HepG2 (cell line): ENCODE measurements around the gene SPDYE4. TPM values are rescaled to one million over a fixed set of nuclear protein-coding genes. Genes with fewer than 3 reads are reported as not detected.

ENCODE experiments used
- ATM ChIP-seq: fragments of 450-650 bp; IDR thresholded peaks from 2 replicates; pipeline ENCODE4 v1.7.1; 2017; ENCODE audit warnings: mild to moderate bottlenecking, borderline replicate concordance
- CSRNP1 ChIP-seq: sonication (generic); formaldehyde crosslinking; IDR thresholded peaks from 2 replicates; pipeline ENCODE4 v1.8.1; 2023; ENCODE audit warnings: mild to moderate bottlenecking, missing genetic modification reagents
- FUBP1 ChIP-seq: sonication (generic); formaldehyde crosslinking; IDR thresholded peaks from 2 replicates; pipeline ENCODE4 v1.5.1; 2020; ENCODE audit warnings: missing genetic modification reagents, mild to moderate bottlenecking, borderline replicate concordance
- HDAC6 ChIP-seq: fragments of 200-600 bp; sonication (generic); IDR thresholded peaks from 2 replicates; pipeline ENCODE4 v1.7.0; 2017; ENCODE audit warnings: mild to moderate bottlenecking, antibody characterized with exemption, low read length, low read depth
- HNF4G ChIP-seq, 2 experiments: sonication (generic) in 1 of 2; formaldehyde crosslinking in 1 of 2; IDR thresholded peaks; 2 replicates each; pipeline versions ENCODE4 v1.4.0 to v1.6.1; 2011 to 2020; ENCODE audit warnings: borderline replicate concordance in 2 of 2, low read depth in 2 of 2, mild to moderate bottlenecking in 2 of 2, low read length in 1 of 2, missing genetic modification reagents in 1 of 2, moderate library complexity in 1 of 2
- IRF9 ChIP-seq: sonication (generic); formaldehyde crosslinking; IDR thresholded peaks from 2 replicates; pipeline ENCODE4 v1.8.0; 2022; ENCODE audit warnings: missing genetic modification reagents, mild to moderate bottlenecking, borderline replicate concordance
- KDM3A ChIP-seq: IDR thresholded peaks from 2 replicates; pipeline ENCODE4 v1.6.1; 2018; ENCODE audit warnings: low read depth, missing compliant biosample characterization
- MAFK ChIP-seq, 2 experiments: IDR thresholded peaks in 1 of 2; conservative IDR thresholded peaks in 1 of 2; 2 replicates each; pipeline ENCODE4 v1.6.1; 2011; ENCODE audit warnings: improper control_type of control experiment in 2 of 2, low read length in 2 of 2
- NFE2 ChIP-seq: sonication (generic); formaldehyde crosslinking; IDR thresholded peaks from 2 replicates; pipeline ENCODE4 v1.4.0; 2020; ENCODE audit warnings: missing genetic modification reagents
- NR2F2 ChIP-seq: IDR thresholded peaks from 2 replicates; pipeline ENCODE4 v1.6.1; 2012; ENCODE audit warnings: low read depth, inconsistent platforms, borderline replicate concordance
- PATZ1 ChIP-seq: sonication (generic); formaldehyde crosslinking; IDR thresholded peaks from 2 replicates; pipeline ENCODE4 v1.4.0; 2020; ENCODE audit warnings: missing genetic modification reagents
- RNF2 ChIP-seq: fragments of 450-650 bp; conservative IDR thresholded peaks from 2 replicates; pipeline ENCODE4 v1.6.1; 2016; ENCODE audit warnings: low read depth
- RXRB ChIP-seq: IDR thresholded peaks from 2 replicates; pipeline ENCODE4 v1.6.1; 2016; ENCODE audit warnings: borderline replicate concordance, missing genetic modification reagents, missing compliant biosample characterization
- SAFB2 ChIP-seq: sonication (generic); formaldehyde crosslinking; IDR thresholded peaks from 2 replicates; pipeline ENCODE4 v1.5.1; 2020; ENCODE audit warnings: missing genetic modification reagents, low read depth, mild to moderate bottlenecking, borderline replicate concordance
- STAT6 ChIP-seq: sonication (generic); formaldehyde crosslinking; IDR thresholded peaks from 2 replicates; pipeline ENCODE4 v1.4.0; 2020; ENCODE audit warnings: missing genetic modification reagents, mild to moderate bottlenecking, borderline replicate concordance
- ZNF430 ChIP-seq: sonication (generic); formaldehyde crosslinking; IDR thresholded peaks from 2 replicates; pipeline ENCODE4 v1.9.0; 2021; ENCODE audit warnings: mild to moderate bottlenecking, missing genetic modification reagents
- ZNF576 ChIP-seq: sonication (generic); formaldehyde crosslinking; IDR thresholded peaks from 2 replicates; pipeline ENCODE4 v1.4.0; 2020; ENCODE audit warnings: mild to moderate bottlenecking, missing genetic modification reagents
- polyA plus RNA-seq, 8 experiments: library from polyadenylated mRNA; depleted of rRNA in 3 of 8; stranded (reverse) in 7 of 8; unstranded in 1 of 8; fragments of >200 nt; fragmentation: Illumina TruSeq in 4 of 8; extraction: Trizol in 4 of 8; gene quantifications; 2 replicates each; pipeline versions ENCODE4 v1.2.1 to v1.2.3, GENCODE V29; 2011 to 2016; ENCODE audit warnings: low read depth in 4 of 8, missing spikeins in 1 of 8, mixed read lengths in 1 of 8; ENCODE audit not compliant: insufficient read depth in 1 of 8
- total RNA-seq, 5 experiments: library from RNA; depleted of rRNA; stranded (reverse); fragments of >200 nt; fragmentation: Illumina TruSeq; extraction: Trizol; gene quantifications; 2 replicates each; pipeline ENCODE4 v1.2.3, GENCODE V29; 2016; ENCODE audit warnings: low read depth in 1 of 5

The SPDYE4 gene
- total and polyA plus RNA-seq, 2 of the 13 experiments (the other 11 are each of a cell fraction or from before 2014, with no cell fraction given) = not detected

GRCh38 chr17:8745586-8746500, 12.5 kb downstream of the SPDYE4 start (continued):
- peak; percentile 32; the same call in 1 of the 2 replicates for TF ChIP-seq HNF4G (IDR thresholded peaks at IDR 0.05; ENCODE audit: borderline replicate concordance, low read depth, low read length)
- TF ChIP-seq HNF4G (CRISPR knock-in tag; IDR thresholded peaks at IDR 0.05; ENCODE audit: borderline replicate concordance, low read depth) = peak; percentile 77; the same call in 1 of the 2 replicates
- no peak; the same call in none of the 2 replicates for TF ChIP-seq PATZ1 (CRISPR knock-in tag)
- no peak for TF ChIP-seq ZNF576 (CRISPR knock-in tag)
- TF ChIP-seq NFE2 (CRISPR knock-in tag) = no peak
- peak; percentile 76 for TF ChIP-seq KDM3A (CRISPR knock-in tag)
- TF ChIP-seq STAT6 (CRISPR knock-in tag) = no peak
- no peak for TF ChIP-seq CSRNP1 (CRISPR knock-in tag)
- no peak for TF ChIP-seq NR2F2
- no peak for TF ChIP-seq RNF2
- no peak; the same call in 1 of the 2 replicates for TF ChIP-seq IRF9 (CRISPR knock-in tag)
- TF ChIP-seq ZNF430 (CRISPR knock-in tag) = peak; percentile 20; the same call in 1 of the 2 replicates
- TF ChIP-seq ATM = no peak
- no peak for TF ChIP-seq HDAC6
- peak; percentile 30; the same call in 1 of the 2 replicates for TF ChIP-seq RXRB (CRISPR knock-in tag)
- no peak for TF ChIP-seq FUBP1 (CRISPR knock-in tag)
- TF ChIP-seq MAFK (conservative IDR thresholded peaks at IDR 0.05 in 1 of 2, IDR thresholded peaks at IDR 0.05 in 1 of 2; ENCODE audit: low read length in 2 of 2) = no peak
- TF ChIP-seq SAFB2 (CRISPR knock-in tag) = no peak
